ENCODE results near the gene CCDC183.
"Not testable (repeated sequence)": the region's sequence is repeated elsewhere in the genome, so short reads cannot be mapped to it uniquely, and the experiment has no call there.

Gene CCDC183

DNA sequence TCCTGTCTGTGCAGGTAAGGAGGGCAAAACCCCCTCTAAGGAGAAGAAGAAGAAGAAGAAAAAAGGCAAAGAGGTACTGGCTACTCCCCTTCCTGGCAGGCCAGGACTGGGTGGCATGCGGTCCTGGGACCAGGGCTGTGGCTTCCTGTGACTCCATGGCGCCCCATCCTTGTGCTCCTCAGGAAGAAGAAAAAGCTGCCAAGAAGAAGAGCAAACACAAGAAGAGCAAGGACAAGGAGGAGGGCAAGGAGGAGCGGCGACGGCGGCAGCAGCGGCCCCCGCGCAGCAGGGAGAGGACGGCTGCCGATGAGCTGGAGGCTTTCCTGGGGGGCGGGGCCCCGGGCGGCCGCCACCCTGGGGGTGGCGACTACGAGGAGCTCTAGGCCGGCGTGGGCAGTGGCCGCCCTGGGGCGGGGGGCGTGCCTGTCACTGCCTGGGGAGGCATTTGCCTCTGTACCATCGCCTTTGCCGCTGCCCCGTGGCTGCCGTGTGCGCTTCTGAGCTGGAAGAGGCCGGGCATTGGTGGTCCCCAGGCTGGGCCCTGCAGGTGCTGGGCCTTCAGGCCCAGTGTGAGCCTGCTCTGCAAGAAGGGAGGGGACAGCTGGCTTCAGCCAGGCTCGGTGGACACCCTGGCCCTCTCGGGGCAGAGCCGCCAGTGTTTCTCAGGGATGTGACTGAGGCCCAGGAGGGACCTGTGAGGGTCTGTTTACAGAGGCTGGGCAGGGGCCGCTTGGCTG lies 44.2 kb downstream of the CCDC183 start:
- H3K79me1 ChIP-seq (replicated peaks; ENCODE audit: low read length, poor library complexity, severe bottlenecking), result peaks cover 4% of the 10 kb centered on the region
- 85% methylated on average over 32 of the region's 32 CpGs for WGBS
- H2BK120ac ChIP-seq (ENCODE audit: low read depth, low read length), result no peak overlapping the region
- no peaks in the 10 kb centered on the region for H3K9me3 ChIP-seq (ENCODE audit: control insufficient read depth, low read length)
- H3K27ac ChIP-seq (ENCODE audit: low read length, poor library complexity, severe bottlenecking), result peak overlapping the region; percentile 83
- H4K8ac ChIP-seq (ENCODE audit: low read length), result no peak overlapping the region
- H3K36me3 ChIP-seq (ENCODE audit: control insufficient read depth in 1 of 2, insufficient read depth in 2 of 2, low read depth in 1 of 2, low read length in 2 of 2), result peaks cover 12 to 64% of the 10 kb centered on the region in 2 experiments
- no peak overlapping the region for H3K4me3 ChIP-seq (ENCODE audit: insufficient read depth in 1 of 2, low read depth in 1 of 2, low read length in 2 of 2)
- no peak overlapping the region for H4K91ac ChIP-seq (ENCODE audit: low read length)
- no peak overlapping the region for H2BK5ac ChIP-seq (ENCODE audit: low read depth, low read length, poor library complexity, severe bottlenecking)
- DNase-seq, result no peak
- no peak overlapping the region for H3K14ac ChIP-seq (ENCODE audit: low read length in 2 of 2)
- H2AFZ ChIP-seq (ENCODE audit: low read depth, low read length), result no peak overlapping the region
- H2BK12ac ChIP-seq (ENCODE audit: low read length in 2 of 2), result no peak overlapping the region
- H3K4me1 ChIP-seq (ENCODE audit: control insufficient read depth, insufficient read depth, low read depth, low read length), result peaks cover 45% of the 10 kb centered on the region
- H2BK15ac ChIP-seq (ENCODE audit: low read depth, poor library complexity, severe bottlenecking), result no peak overlapping the region
- peaks cover 0 to 7% of the 10 kb centered on the region in 2 experiments for H3K27me3 ChIP-seq (ENCODE audit: control insufficient read depth in 1 of 2, insufficient read depth in 1 of 2, low read length in 2 of 2)
- H3K18ac ChIP-seq (ENCODE audit: low read depth in 1 of 2, low read length in 2 of 2), result peak overlapping the region in 1 of 2 experiments; percentile 18
- H3K9ac ChIP-seq (ENCODE audit: low read length), result no peak overlapping the region
- peak overlapping the region; percentile 23 for H2AK5ac ChIP-seq (ENCODE audit: low read length, severe bottlenecking)
- no peak overlapping the region for H3K4ac ChIP-seq (ENCODE audit: low read depth in 1 of 2, low read length in 2 of 2)
- H3K23ac ChIP-seq (ENCODE audit: low read length in 2 of 2), result no peak overlapping the region
- H3K4me2 ChIP-seq (ENCODE audit: low read length, poor library complexity, severe bottlenecking), result no peak overlapping the region

- Histone ChIP-seq H2BK12ac (ENCODE audit: low read length in 2 of 2) (peak overlapping the region in 1 of 2 experiments; percentile 90), H3K23ac (ENCODE audit: low read length in 2 of 2) (no peak overlapping the region), H2BK120ac (ENCODE audit: low read depth, low read length) (no peak overlapping the region), H3K4me2 (ENCODE audit: low read length, poor library complexity, severe bottlenecking) (peak overlapping the region; percentile 60), H3K18ac (ENCODE audit: low read depth in 1 of 2, low read length in 2 of 2) (peak overlapping the region; percentile 74 to 83), H3K9ac (ENCODE audit: low read length) (no peak overlapping the region), H2AK5ac (ENCODE audit: low read length, severe bottlenecking) (no peak overlapping the region), H2BK15ac (ENCODE audit: low read depth, poor library complexity, severe bottlenecking) (peak overlapping the region; percentile 44), H2BK5ac (ENCODE audit: low read depth, low read length, poor library complexity, severe bottlenecking) (no peak overlapping the region), H3K9me3 (ENCODE audit: control insufficient read depth, low read length) (no peaks in the 10 kb centered on the region), H4K8ac (ENCODE audit: low read length) (peak overlapping the region; percentile 82), H3K27me3 (ENCODE audit: control insufficient read depth in 1 of 2, insufficient read depth in 1 of 2, low read length in 2 of 2) (peaks cover 0 to 13% of the 10 kb centered on the region in 2 experiments), H3K4me3 (ENCODE audit: insufficient read depth in 1 of 2, low read depth in 1 of 2, low read length in 2 of 2) (no peak overlapping the region), H3K4me1 (ENCODE audit: control insufficient read depth, insufficient read depth, low read depth, low read length) (peaks cover 45% of the 10 kb centered on the region), H2AFZ (ENCODE audit: low read depth, low read length) (no peak overlapping the region), H3K27ac (ENCODE audit: low read length, poor library complexity, severe bottlenecking) (peak overlapping the region; percentile 89), H4K91ac (ENCODE audit: low read length) (peak overlapping the region; percentile 70), H3K79me1 (replicated peaks; ENCODE audit: low read length, poor library complexity, severe bottlenecking) (peaks cover 2% of the 10 kb centered on the region), H3K4ac (ENCODE audit: low read depth in 1 of 2, low read length in 2 of 2) (no peak overlapping the region), H3K36me3 (ENCODE audit: control insufficient read depth in 1 of 2, insufficient read depth in 2 of 2, low read depth in 1 of 2, low read length in 2 of 2) (peaks cover 12 to 64% of the 10 kb centered on the region in 2 experiments), H3K14ac (ENCODE audit: low read length in 2 of 2) (peak overlapping the region in 1 of 2 experiments; percentile 26)
- 69% methylated on average over 25 of the region's 28 CpGs for WGBS
- DNase-seq, result peak; percentile 79
These were observed 44.9 kb downstream of the CCDC183 start for GRCh38 chr9:136840877-136841645.

- Histone ChIP-seq H3K14ac (ENCODE audit: low read length in 2 of 2) (peak overlapping the region in 1 of 2 experiments; percentile 26), H4K91ac (ENCODE audit: low read length) (peak overlapping the region; percentile 70), H3K36me3 (ENCODE audit: control insufficient read depth in 1 of 2, insufficient read depth in 2 of 2, low read depth in 1 of 2, low read length in 2 of 2) (peaks cover 10 to 65% of the 10 kb centered on the region in 2 experiments), H3K4me3 (ENCODE audit: insufficient read depth in 1 of 2, low read depth in 1 of 2, low read length in 2 of 2) (peak overlapping the region in 1 of 2 experiments; percentile 79), H3K18ac (ENCODE audit: low read depth in 1 of 2, low read length in 2 of 2) (peak overlapping the region; percentile 74 to 83), H3K27me3 (ENCODE audit: control insufficient read depth in 1 of 2, insufficient read depth in 1 of 2, low read length in 2 of 2) (peaks cover 0 to 19% of the 10 kb centered on the region in 2 experiments), H3K27ac (ENCODE audit: low read length, poor library complexity, severe bottlenecking) (peak overlapping the region; percentile 89), H3K4me2 (ENCODE audit: low read length, poor library complexity, severe bottlenecking) (peak overlapping the region; percentile 60), H2BK120ac (ENCODE audit: low read depth, low read length) (peak overlapping the region; percentile 7), H3K4me1 (ENCODE audit: control insufficient read depth, insufficient read depth, low read depth, low read length) (peaks cover 51% of the 10 kb centered on the region), H3K4ac (ENCODE audit: low read depth in 1 of 2, low read length in 2 of 2) (peak overlapping the region; percentile 73), H2BK15ac (ENCODE audit: low read depth, poor library complexity, severe bottlenecking) (peak overlapping the region; percentile 44), H2AK5ac (ENCODE audit: low read length, severe bottlenecking) (peak overlapping the region; percentile 95), H2BK12ac (ENCODE audit: low read length in 2 of 2) (peak overlapping the region in 1 of 2 experiments; percentile 90), H4K8ac (ENCODE audit: low read length) (peak overlapping the region; percentile 52)
- not testable (repeated sequence) for H3K9ac ChIP-seq (ENCODE audit: low read length); H3K23ac ChIP-seq (ENCODE audit: low read length in 2 of 2); H2BK5ac ChIP-seq (ENCODE audit: low read depth, low read length, poor library complexity, severe bottlenecking); H2AFZ ChIP-seq (ENCODE audit: low read depth, low read length); H3K79me1 ChIP-seq (replicated peaks; ENCODE audit: low read length, poor library complexity, severe bottlenecking); DNase-seq; H3K9me3 ChIP-seq (ENCODE audit: control insufficient read depth, low read length)
- 72% methylated on average over 16 of the region's 16 CpGs for WGBS
These were observed 45.7 kb downstream of the CCDC183 start for GRCh38 chr9:136841646-136842379.
